B cell (primary cell): Measurements from ENCODE around the gene XIRP2. TPM values are rescaled to one million over a fixed set of nuclear protein-coding genes. Genes with fewer than 3 reads are reported as not detected.

Source experiments
- ATAC-seq: fragments of 200-7000 bp; cut with Tn5 transposase; one replicate; pipeline ENCODE4 v1.10.0; 2021; ENCODE audit warnings: low read depth, mild to moderate bottlenecking, moderate number of reproducible peaks, moderate library complexity
- CTCF ChIA-PET: fragments of 350-600 bp; sonication (Branson Sonifier 250); formaldehyde crosslinking; loops from one replicate; lab custom pipeline; 2021; ENCODE audit warnings: antibody characterized with exemption, inconsistent platforms; lab: Charles Lee
- POLR2A ChIA-PET: fragments of 350-600 bp; sonication (Branson Sonifier 250); formaldehyde crosslinking; loops from one replicate; lab custom pipeline; 2021; ENCODE audit warnings: antibody characterized with exemption; lab: Charles Lee
- DNase-seq: peaks from one replicate; pipeline ENCODE4 v3.0.0; 2013
- H2AFZ ChIP-seq: 2 replicates; pipeline ENCODE4 v1.6.1; 2012; ENCODE audit warnings: mild to moderate bottlenecking, low read depth, low read length; ENCODE audit not compliant: insufficient read depth, poor library complexity, severe bottlenecking
- H3K27ac ChIP-seq, 2 donors: 1 replicate in 1 of 2; 2 replicates in 1 of 2; pipeline ENCODE4 v1.5.1; 2012 to 2013; ENCODE audit warnings: low read length in 2 of 2, mild to moderate bottlenecking in 2 of 2, moderate library complexity in 1 of 2
- H3K27me3 ChIP-seq, 4 experiments: fragments of 200-600 bp in 1 of 4; sonication (generic) in 1 of 4; replicated peaks in 1 of 4; 1 replicate in 2 of 4; 2 replicates in 2 of 4; pipeline versions ENCODE4 v1.6.1 to v1.7.0; 2013 to 2016; ENCODE audit warnings: low read length in 3 of 4, mild to moderate bottlenecking in 2 of 4, mixed read lengths in 1 of 4, moderate library complexity in 1 of 4; ENCODE audit not compliant: insufficient read depth in 4 of 4, control insufficient read depth in 3 of 4; ENCODE audit errors: control extremely low read depth in 1 of 4
- H3K36me3 ChIP-seq, 2 experiments: replicated peaks in 1 of 2; 1 replicate in 1 of 2; 2 replicates in 1 of 2; pipeline versions ENCODE4 v1.6.1 to v1.7.1; 2013; ENCODE audit warnings: low read length in 1 of 2; ENCODE audit not compliant: insufficient read depth in 2 of 2, control insufficient read depth in 1 of 2; ENCODE audit errors: control extremely low read depth in 1 of 2, extremely low read depth in 1 of 2
- H3K4me1 ChIP-seq, 2 donors: fragments of 200-600 bp in 1 of 2; sonication (generic) in 1 of 2; 1 replicate in 1 of 2; 2 replicates in 1 of 2; pipeline versions ENCODE4 v1.5.1 to v1.6.1; 2013 to 2017; ENCODE audit warnings: low read length in 2 of 2; ENCODE audit not compliant: control insufficient read depth in 2 of 2, insufficient read depth in 2 of 2
- H3K4me2 ChIP-seq: replicated peaks from 2 replicates; pipeline ENCODE3; 2012; ENCODE audit warnings: mild to moderate bottlenecking, low read depth, low read length; ENCODE audit not compliant: poor library complexity, severe bottlenecking
- H3K4me3 ChIP-seq, 5 experiments: fragments of 200-600 bp in 1 of 5; sonication (generic) in 1 of 5; 1 replicate in 3 of 5; 2 replicates in 2 of 5; pipeline versions ENCODE4 v1.5.1 to v1.7.0; 2011 to 2016; ENCODE audit warnings: low read length in 4 of 5, mild to moderate bottlenecking in 4 of 5, low read depth in 2 of 5, control low read depth in 1 of 5, moderate library complexity in 1 of 5; ENCODE audit not compliant: insufficient read depth in 1 of 5; ENCODE audit errors: control extremely low read depth in 1 of 5, extremely low read depth in 1 of 5
- H3K79me2 ChIP-seq: fragments of 200-600 bp; sonication (generic); one replicate; pipeline ENCODE4 v1.6.0; 2016; ENCODE audit warnings: low read length; ENCODE audit not compliant: control insufficient read depth, insufficient read depth
- H3K9ac ChIP-seq: fragments of 200-600 bp; sonication (generic); 2 replicates; pipeline ENCODE4 v1.6.1; 2017; ENCODE audit warnings: mild to moderate bottlenecking, low read length, moderate library complexity
- H3K9me3 ChIP-seq, 3 donors: one replicate each; pipeline versions ENCODE4 v1.6.1 to v1.7.1; 2013; ENCODE audit warnings: low read length in 2 of 3; ENCODE audit not compliant: control insufficient read depth in 2 of 3, insufficient read depth in 1 of 3; ENCODE audit errors: control extremely low read depth in 1 of 3
- H4K20me1 ChIP-seq: 2 replicates; pipeline ENCODE4 v1.6.0; 2012; ENCODE audit warnings: mild to moderate bottlenecking, low read length; ENCODE audit not compliant: insufficient read depth, control insufficient read depth, poor library complexity, severe bottlenecking
- H3K27ac Mint-ChIP-seq: one replicate; pipeline ENCODE4 v1.8.0; 2021; ENCODE audit warnings: mixed read lengths
- H3K27me3 Mint-ChIP-seq: one replicate; pipeline ENCODE4 v1.8.0; 2021; ENCODE audit warnings: mixed read lengths
- H3K4me1 Mint-ChIP-seq: one replicate; pipeline ENCODE4 v1.8.0; 2021; ENCODE audit warnings: mixed read lengths
- H3K4me3 Mint-ChIP-seq: one replicate; pipeline ENCODE4 v1.8.0; 2021; ENCODE audit warnings: mixed read lengths
- H3K9me3 Mint-ChIP-seq: one replicate; pipeline ENCODE4 v1.8.0; 2022; ENCODE audit warnings: mixed read lengths; ENCODE audit not compliant: insufficient read depth
- CTCF ChIP-seq: fragments of 200-600 bp; IDR thresholded peaks from one replicate; pipeline ENCODE4 v1.8.0; 2022; ENCODE audit warnings: antibody characterized with exemption, mild to moderate bottlenecking
- EZH2 ChIP-seq: IDR thresholded peaks from 2 replicates; pipeline ENCODE4 v1.6.1; 2012; ENCODE audit warnings: borderline replicate concordance, low read depth, mild to moderate bottlenecking, moderate library complexity, low read length; ENCODE audit not compliant: insufficient read depth, poor library complexity, severe bottlenecking
- WGBS: methylation state at CpG from one replicate; pipeline ENCODE4 v1.1.5; 2013; ENCODE audit warnings: missing lambda C conversion rate; ENCODE audit not compliant: insufficient coverage; 5-methylcytosine and 5-hydroxymethylcytosine counted together
- intact Hi-C: fragments of 100-400 bp; cut with micrococcal nuclease; formaldehyde crosslinking; loops from one replicate; pipeline ENCODE4 v1.10.0; 2022
- polyA plus RNA-seq: library from polyadenylated mRNA; depleted of rRNA; stranded (reverse); fragments of >200 nt; gene quantifications from 2 replicates; pipeline ENCODE4 v1.2.3, GENCODE V29; 2012
- total RNA-seq, 2 donors: library from RNA; stranded (reverse); fragments of 120-200 nt in 1 of 2; gene quantifications; 1 replicate in 1 of 2; 2 replicates in 1 of 2; pipeline versions ENCODE4 v1.2.3 to v1.2.4, GENCODE V29; 2013 to 2022

XIRP2 gene
- total and polyA plus RNA-seq, 2 donors (not counting 1 experiment from before 2014, with no cell fraction given): not detected

- Histone ChIP-seq H2AFZ (no peak overlapping the region), H3K4me3 (no peak overlapping the region), H3K36me3 (no peaks in the 10 kb centered on the region), H3K27ac (no peak overlapping the region), H4K20me1 (no peaks in the 10 kb centered on the region), H3K4me2 (no peak overlapping the region), H3K4me1 (no peaks in the 10 kb centered on the region), H3K9me3 (no peaks in the 10 kb centered on the region), H3K79me2 (no peaks in the 10 kb centered on the region), H3K27me3 (no peaks in the 10 kb centered on the region), H3K9ac (no peak overlapping the region)
- Mint-ChIP-seq H3K27ac (no peak overlapping the region), H3K27me3 (no peaks in the 10 kb centered on the region), H3K9me3 (no peaks in the 10 kb centered on the region), H3K4me1 (no peaks in the 10 kb centered on the region), H3K4me3 (no peak overlapping the region)
- DNase-seq (no peak), ATAC-seq (no peak)
- TF ChIP-seq EZH2 (no peak), CTCF (no peak)
- CTCF ChIA-PET: no interaction called here
- POLR2A ChIA-PET: no interaction called here
- intact Hi-C loops: no loop called here
Measured at GRCh38 chr2:167048829-167049228, 160.5 kb downstream of the XIRP2 start.

- no peaks in the 10 kb centered on the region for H3K9me3 ChIP-seq
- Mint-ChIP-seq H3K4me3 (no peak overlapping the region), H3K27me3 (no peaks in the 10 kb centered on the region), H3K9me3 (no peaks in the 10 kb centered on the region), H3K27ac (no peak overlapping the region), H3K4me1 (no peaks in the 10 kb centered on the region)
- no peaks in the 10 kb centered on the region for H3K79me2 ChIP-seq
- H3K27ac ChIP-seq: no peak overlapping the region
- ATAC-seq (no peak), DNase-seq (no peak)
- WGBS: no CpG with 5 or more reads among the region's 3 CpGs
- H4K20me1 ChIP-seq: no peaks in the 10 kb centered on the region
- intact Hi-C loops: no loop called here
- no peak overlapping the region for H2AFZ ChIP-seq
- H3K9ac ChIP-seq: no peak overlapping the region
- no peaks in the 10 kb centered on the region for H3K4me1 ChIP-seq
- H3K36me3 ChIP-seq: no peaks in the 10 kb centered on the region
- no peak overlapping the region for H3K4me2 ChIP-seq
- no peaks in the 10 kb centered on the region for H3K27me3 ChIP-seq
- TF ChIP-seq CTCF: no peak
- TF ChIP-seq EZH2: no peak
- no peak overlapping the region for H3K4me3 ChIP-seq
- ChIA-PET POLR2A (no interaction called here), CTCF (no interaction called here)
Measured at GRCh38 chr2:167049659-167050058, 161.4 kb downstream of the XIRP2 start.
